ENCODE measurements around the gene WDR5B.
"Not testable (repeated sequence)": the region's sequence is repeated elsewhere in the genome, so short reads cannot be mapped to it uniquely, and the experiment has no call there.

The WDR5B gene

DNA sequence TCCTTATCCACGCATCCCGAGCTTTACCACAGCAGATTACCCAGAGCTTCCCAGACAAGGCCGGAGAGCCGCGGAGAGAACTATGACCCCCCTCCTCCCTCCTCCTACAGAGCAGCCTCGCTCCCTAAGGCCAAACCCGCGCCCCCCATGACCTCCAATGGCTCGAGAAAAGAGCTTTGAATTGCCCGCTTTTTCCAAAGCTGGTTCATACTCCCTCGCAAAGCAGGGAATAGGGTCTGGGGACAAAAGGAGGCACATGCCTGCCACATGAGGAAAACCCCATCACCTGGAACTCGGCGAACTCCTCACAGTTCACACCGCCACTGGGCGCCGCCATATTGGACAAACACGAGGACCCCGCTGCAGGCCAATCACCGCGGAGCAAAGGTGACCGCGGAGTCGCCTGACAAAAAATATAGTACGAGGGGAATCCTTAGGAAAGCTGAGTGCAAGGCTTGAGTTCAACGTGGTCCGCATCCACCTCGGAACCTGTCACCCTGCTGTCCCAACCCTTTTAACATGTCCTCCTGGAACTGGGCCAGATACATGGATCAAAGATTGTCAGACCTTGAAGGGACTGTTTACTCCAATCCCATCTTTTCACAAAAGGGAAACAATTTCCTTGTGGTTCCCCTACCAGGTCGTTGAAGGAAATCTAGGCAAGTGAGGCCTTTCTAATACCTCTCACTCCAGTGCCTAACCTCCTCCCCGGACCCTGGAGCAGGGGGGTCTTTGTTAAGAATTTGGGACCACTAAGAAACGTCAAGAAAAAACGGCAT is 32.8 kb downstream of the WDR5B start, which contains the start of gene MIX23:
Gene MIX23, minus strand, starts transcription at position 344 of the 779 bp plus-strand sequence. Its CDS starts 7 bp downstream, at position 337.
- peak within 1 kb of the TSS; percentile 95 for H3K4me3 ChIP-seq (ENCODE audit: low read depth, low read length)

DNA sequence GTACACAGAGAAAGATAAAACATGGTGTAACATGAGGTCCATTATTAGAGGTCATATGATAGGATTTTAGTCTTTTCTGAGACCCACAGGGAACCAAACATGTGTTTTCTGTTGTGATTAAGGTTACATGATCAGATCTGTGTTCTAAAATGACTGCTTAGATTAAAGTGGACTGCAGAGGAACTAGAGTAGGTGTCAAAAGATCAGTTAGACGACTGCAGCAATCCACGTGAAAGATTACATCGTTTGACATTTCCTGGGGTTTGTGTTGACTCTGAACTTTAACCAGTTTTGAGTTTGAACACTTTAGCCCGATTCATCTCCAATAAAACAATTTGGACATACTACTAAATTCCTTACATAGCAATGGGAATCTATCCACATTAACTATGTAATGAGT is 37.9 kb downstream of the WDR5B start:
- no peak for DNase-seq (ENCODE audit: low read depth)
- no peak overlapping the region for H3K4me3 ChIP-seq (ENCODE audit: low read depth, low read length)

More for the DNA sequence above, 32.8 kb downstream of the WDR5B start, which contains the start of gene MIX23:
- peak; percentile 45 for DNase-seq (ENCODE audit: low read depth)

DNA sequence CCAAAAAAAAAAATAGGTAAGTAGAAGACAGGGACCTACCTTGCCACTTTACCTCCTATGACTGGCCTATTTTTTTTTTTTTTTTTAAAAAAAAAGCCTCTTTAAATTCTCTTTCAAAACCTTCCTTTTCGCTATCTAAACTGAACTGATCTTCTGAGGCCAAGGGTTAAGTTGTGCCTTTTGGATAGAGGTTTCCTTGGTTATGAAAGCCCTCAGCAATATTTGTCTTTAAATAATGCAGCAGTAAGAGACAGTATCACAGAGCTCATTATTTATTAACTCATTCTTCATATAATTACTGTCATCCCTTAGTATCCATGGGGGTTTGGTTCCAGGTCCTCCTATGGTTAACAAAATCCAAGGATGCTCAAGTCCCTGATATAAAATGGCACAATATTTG is 41.8 kb downstream of the WDR5B start:
- no peak overlapping the region for H3K4me3 ChIP-seq (ENCODE audit: low read depth, low read length)
- DNase-seq (ENCODE audit: low read depth), result no peak

DNA sequence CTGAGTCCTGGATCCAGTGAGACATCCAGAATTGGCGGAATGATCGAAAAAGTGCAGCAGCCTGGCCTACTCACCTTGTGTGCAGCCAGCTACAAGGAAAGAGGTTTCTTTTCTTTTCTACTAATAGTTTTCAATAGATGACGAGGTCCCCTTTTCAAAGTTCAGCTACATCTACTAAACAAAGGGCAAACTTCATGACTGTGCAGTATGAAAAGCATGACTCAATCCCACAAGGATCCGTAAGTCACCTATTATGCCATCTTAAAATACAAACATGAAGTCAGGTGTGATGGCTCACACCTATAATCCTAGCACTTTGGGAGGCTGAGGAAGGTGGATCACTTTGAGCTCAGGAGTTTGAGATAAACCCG is 49.5 kb downstream of the WDR5B start:
- no peak for DNase-seq (ENCODE audit: low read depth)
- no peak overlapping the region for H3K4me3 ChIP-seq (ENCODE audit: low read depth, low read length)

DNA sequence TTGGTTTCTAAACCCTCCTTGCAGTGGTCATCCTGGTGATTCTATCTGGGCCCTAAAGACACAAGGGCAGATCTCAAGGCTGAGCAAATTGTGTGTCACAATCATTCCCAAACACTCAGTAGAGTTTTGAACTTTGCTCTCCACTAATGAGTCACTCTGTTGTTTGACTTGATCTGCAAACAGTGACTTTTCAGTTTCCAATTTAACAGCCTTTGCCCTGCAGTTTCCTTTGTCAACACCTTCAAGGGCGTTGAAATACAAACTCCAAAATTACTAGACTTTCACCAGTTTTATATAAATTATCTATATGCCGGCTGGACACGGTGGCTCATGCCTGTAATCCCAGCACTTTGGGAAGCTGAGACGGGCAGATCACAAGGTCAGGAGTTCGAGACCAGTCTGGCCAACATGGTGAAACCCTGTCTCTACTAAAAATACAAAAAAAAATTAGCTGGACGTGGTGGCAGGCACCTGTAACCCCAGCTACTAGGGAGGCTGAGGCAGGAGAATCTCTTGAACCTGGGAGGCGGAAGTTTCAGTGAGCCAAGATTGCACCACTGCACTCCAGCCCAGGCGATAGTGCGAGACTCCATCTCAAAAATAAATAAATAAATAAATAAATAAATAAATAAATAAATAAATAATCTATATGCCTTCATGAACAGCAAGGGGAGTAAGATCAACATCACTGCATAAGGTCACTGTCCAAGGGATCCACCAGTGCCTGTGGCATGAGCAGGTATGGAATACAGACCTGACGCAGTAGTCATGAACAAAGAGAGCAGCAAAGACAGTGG is 50.1 kb downstream of the WDR5B start:
- H3K4me3 ChIP-seq (ENCODE audit: low read depth, low read length); DNase-seq (ENCODE audit: low read depth): not testable (repeated sequence)

DNA sequence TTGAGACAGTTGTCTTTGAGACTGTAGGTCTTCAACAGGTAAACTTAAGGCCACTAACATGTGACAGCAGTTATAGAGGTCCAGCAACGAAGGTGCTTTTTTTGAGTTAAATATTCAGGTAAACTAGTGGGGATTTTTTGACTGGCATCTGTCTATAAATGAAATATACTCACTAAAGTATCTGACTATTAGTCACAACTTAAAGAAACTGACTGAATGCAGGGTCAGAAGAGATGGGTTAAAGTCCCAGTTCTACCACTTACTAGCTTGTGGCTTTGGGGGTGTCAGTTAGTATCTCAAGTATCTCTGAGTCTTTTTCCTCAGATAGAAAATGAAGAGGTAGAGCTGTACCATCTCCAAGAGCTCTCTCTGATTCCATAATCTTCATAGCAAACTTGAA is 50.8 kb downstream of the WDR5B start:
- DNase-seq (ENCODE audit: low read depth), result no peak
- H3K4me3 ChIP-seq (ENCODE audit: low read depth, low read length), result no peak overlapping the region

DNA sequence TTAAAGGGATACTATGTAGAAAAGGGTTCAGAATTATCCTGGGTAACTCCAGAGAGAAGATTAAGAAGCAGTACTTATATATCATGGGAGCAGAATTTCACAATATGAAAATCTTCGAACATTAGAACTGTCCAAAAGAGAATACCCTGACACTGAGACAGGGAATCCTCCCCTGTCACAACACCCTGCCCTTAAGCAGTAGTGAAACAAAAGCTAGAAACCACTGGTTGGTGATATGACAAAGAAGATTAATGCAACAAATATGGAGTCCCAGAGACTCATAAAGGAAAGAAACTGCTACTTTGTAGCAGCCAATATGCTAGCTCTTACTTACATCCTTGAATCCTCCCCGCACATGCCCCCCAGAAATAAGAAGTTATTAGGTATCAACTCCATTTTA is 51.4 kb downstream of the WDR5B start:
- H3K4me3 ChIP-seq (ENCODE audit: low read depth, low read length), result no peak overlapping the region
- DNase-seq (ENCODE audit: low read depth), result no peak

Data from skeletal muscle cell (primary cell).